ENCODE data around the gene TLL2. TPM values are rescaled to one million over a fixed set of nuclear protein-coding genes. Genes with fewer than 3 reads are reported as not detected.

TLL2 gene
- total RNA-seq, 1 experiment from 2014 or later = 9.1 TPM

- ChIA-PET CTCF (interaction anchor here (1.1 to 1.4 kb wide), 2 partner anchors 22 to 66 kb away, joined by 3 to 5 read pairs; partner anchors contain the start of gene TLL2), POLR2A (no interaction called here)
- ATAC-seq (no peak), DNase-seq (ENCODE audit: low spot score) (no peak)
- Mint-ChIP-seq H3K36me3 (peaks cover 13% of the 10 kb centered on the region), H3K9me3 (no peaks in the 10 kb centered on the region), H3K4me3 (no peak overlapping the region), H3K27me3 (ENCODE audit: low read depth) (no peaks in the 10 kb centered on the region), H3K27ac (peak overlapping the region; percentile 100; the same call in 1 of the 2 replicates), H3K4me1 (peaks cover 72% of the 10 kb centered on the region)
- TF ChIP-seq ATF6 (CRISPR knock-in tag; IDR thresholded peaks at IDR 0.05) (no peak), JAZF1 (CRISPR knock-in tag; IDR thresholded peaks at IDR 0.05) (no peak), SMAD4 (CRISPR knock-in tag; IDR thresholded peaks at IDR 0.05) (no peak), NFE2L1 (CRISPR knock-in tag; IDR thresholded peaks at IDR 0.05) (no peak), IRF1 (CRISPR knock-in tag; IDR thresholded peaks at IDR 0.05) (no peak)
These were observed 65.7 kb downstream of the TLL2 start for GRCh38 chr10:96448021-96448457.

GRCh38 chr10:96446966-96447596, 66.6 kb downstream of the TLL2 start:
- H3K27me3 Mint-ChIP-seq (ENCODE audit: low read depth) = no peaks in the 10 kb centered on the region
- peak overlapping the region; percentile 37 for H3K27ac Mint-ChIP-seq
- no peaks in the 10 kb centered on the region for H3K9me3 Mint-ChIP-seq
- no peak overlapping the region for H3K4me3 Mint-ChIP-seq
- ATAC-seq (no peak), DNase-seq (ENCODE audit: low spot score) (no peak)
- H3K4me1 Mint-ChIP-seq = peaks cover 72% of the 10 kb centered on the region
- H3K36me3 Mint-ChIP-seq = peaks cover 13% of the 10 kb centered on the region
- ChIA-PET POLR2A (no interaction called here), CTCF (interaction anchor here (1.4 kb wide), 2 partner anchors 23 to 73 kb away, joined by 5 read pairs; no protein-coding TSS in a partner anchor)
- TF ChIP-seq JUN (CRISPR knock-in tag; IDR thresholded peaks at IDR 0.05) = no peak
- no peak for TF ChIP-seq ZNF396 (CRISPR knock-in tag; IDR thresholded peaks at IDR 0.05; ENCODE audit: borderline replicate concordance)
- no peak for TF ChIP-seq OVOL2 (CRISPR knock-in tag; IDR thresholded peaks at IDR 0.05; ENCODE audit: borderline replicate concordance)
- TF ChIP-seq ZNF232 (CRISPR knock-in tag; IDR thresholded peaks at IDR 0.05) = no peak
- TF ChIP-seq FOXP1 (CRISPR knock-in tag; IDR thresholded peaks at IDR 0.05; ENCODE audit: borderline replicate concordance) = no peak
- no peak for TF ChIP-seq FOXK1 (CRISPR knock-in tag; IDR thresholded peaks at IDR 0.05)
- no peak for TF ChIP-seq ZNF416 (CRISPR knock-in tag; IDR thresholded peaks at IDR 0.05)
- TF ChIP-seq EMX1 (CRISPR knock-in tag; IDR thresholded peaks at IDR 0.05) = no peak
- no peak for TF ChIP-seq ZNF138 (CRISPR knock-in tag; conservative IDR thresholded peaks at IDR 0.05)
- no peak for TF ChIP-seq PRRX2 (CRISPR knock-in tag; IDR thresholded peaks at IDR 0.05)
- no peak for TF ChIP-seq CTCF (IDR thresholded peaks at IDR 0.05)
- TF ChIP-seq TEAD4 (CRISPR knock-in tag; IDR thresholded peaks at IDR 0.05) = no peak
- TF ChIP-seq ATF3 (CRISPR knock-in tag; conservative IDR thresholded peaks at IDR 0.05) = no peak
- TF ChIP-seq CREM (CRISPR knock-in tag; IDR thresholded peaks at IDR 0.05) = no peak
- TF ChIP-seq MXD4 (CRISPR knock-in tag; IDR thresholded peaks at IDR 0.05; ENCODE audit: borderline replicate concordance) = no peak
- no peak for TF ChIP-seq PRDM15 (CRISPR knock-in tag; IDR thresholded peaks at IDR 0.05)
- TF ChIP-seq ATF1 (CRISPR knock-in tag; IDR thresholded peaks at IDR 0.05) = no peak
- TF ChIP-seq FOXP4 (CRISPR knock-in tag; IDR thresholded peaks at IDR 0.05) = no peak
- TF ChIP-seq E2F1 (CRISPR knock-in tag; IDR thresholded peaks at IDR 0.05) = no peak

Measured in WTC11 (cell line).